IPS-20b (cell line): Measurements from ENCODE around the gene RAB7B.

Experiments
- H3K27ac ChIP-seq: one replicate; pipeline ENCODE4 v1.5.1; 2013; ENCODE audit warnings: low read length
- H3K27me3 ChIP-seq: 2 replicates; pipeline ENCODE4 v1.6.1; 2013; ENCODE audit warnings: mild to moderate bottlenecking, low read length, inconsistent platforms; ENCODE audit not compliant: insufficient read depth
- H3K36me3 ChIP-seq: 2 replicates; pipeline ENCODE4 v1.6.1; 2013; ENCODE audit warnings: low read depth, mild to moderate bottlenecking, inconsistent platforms, low read length, moderate library complexity; ENCODE audit not compliant: insufficient read depth
- H3K4me1 ChIP-seq: 2 replicates; pipeline ENCODE4 v1.6.1; 2013; ENCODE audit warnings: mild to moderate bottlenecking, control low read depth, inconsistent platforms, low read length, moderate library complexity; ENCODE audit not compliant: insufficient read depth
- H3K4me3 ChIP-seq: 2 replicates; pipeline ENCODE4 v1.5.1; 2013; ENCODE audit warnings: mild to moderate bottlenecking, low read length, inconsistent platforms
- H3K9ac ChIP-seq: 2 replicates; pipeline ENCODE4 v1.6.1; 2013; ENCODE audit warnings: low read depth, mild to moderate bottlenecking, inconsistent platforms, low read length, moderate library complexity
- H3K9me3 ChIP-seq: 2 replicates; pipeline ENCODE4 v1.6.1; 2013; ENCODE audit warnings: mild to moderate bottlenecking, low read depth, low read length, inconsistent platforms; ENCODE audit not compliant: insufficient read depth

The RAB7B gene

GRCh38 chr1:205967554-205968335 lies 35.5 kb downstream of the RAB7B start:
- no peaks in the 10 kb centered on the region for H3K9me3 ChIP-seq
- H3K36me3 ChIP-seq, result no peaks in the 10 kb centered on the region
- H3K4me3 ChIP-seq, result no peak overlapping the region
- no peaks in the 10 kb centered on the region; the same call in 1 of the 2 replicates for H3K4me1 ChIP-seq
- H3K27me3 ChIP-seq, result no peaks in the 10 kb centered on the region
- H3K27ac ChIP-seq, result no peak overlapping the region
- H3K9ac ChIP-seq, result no peak overlapping the region

- Histone ChIP-seq H3K9ac (no peak overlapping the region), H3K9me3 (no peaks in the 10 kb centered on the region), H3K36me3 (no peaks in the 10 kb centered on the region), H3K4me3 (no peak overlapping the region), H3K27me3 (no peaks in the 10 kb centered on the region; the same call in 1 of the 2 replicates), H3K27ac (no peak overlapping the region), H3K4me1 (no peaks in the 10 kb centered on the region; the same call in 1 of the 2 replicates)
These were observed 37.9 kb downstream of the RAB7B start for GRCh38 chr1:205965036-205965884.

GRCh38 chr1:205963352-205964155 lies 39.6 kb downstream of the RAB7B start:
- H3K4me1 ChIP-seq, result no peaks in the 10 kb centered on the region; the same call in 1 of the 2 replicates

GRCh38 chr1:205962821-205963221 lies 40.4 kb downstream of the RAB7B start:
- no peaks in the 10 kb centered on the region for H3K9me3 ChIP-seq
- H3K4me3 ChIP-seq, result no peak overlapping the region
- H3K27me3 ChIP-seq, result no peaks in the 10 kb centered on the region; the same call in 1 of the 2 replicates
- no peak overlapping the region for H3K9ac ChIP-seq
- H3K4me1 ChIP-seq, result no peaks in the 10 kb centered on the region; the same call in 1 of the 2 replicates
- H3K36me3 ChIP-seq, result no peaks in the 10 kb centered on the region
- no peak overlapping the region for H3K27ac ChIP-seq

More at GRCh38 chr1:205963352-205964155, 39.6 kb downstream of the RAB7B start:
- H3K9me3 ChIP-seq, result no peaks in the 10 kb centered on the region
- H3K4me3 ChIP-seq, result no peak overlapping the region
- H3K27ac ChIP-seq, result no peak overlapping the region
- H3K27me3 ChIP-seq, result no peaks in the 10 kb centered on the region; the same call in 1 of the 2 replicates
- H3K9ac ChIP-seq, result no peak overlapping the region
- no peaks in the 10 kb centered on the region for H3K36me3 ChIP-seq

GRCh38 chr1:205961991-205962820 lies 41.0 kb downstream of the RAB7B start:
- H3K27ac ChIP-seq, result no peak overlapping the region
- H3K9me3 ChIP-seq, result no peaks in the 10 kb centered on the region
- no peak overlapping the region for H3K4me3 ChIP-seq
- H3K36me3 ChIP-seq, result no peaks in the 10 kb centered on the region
- H3K9ac ChIP-seq, result no peak overlapping the region
- no peaks in the 10 kb centered on the region; the same call in 1 of the 2 replicates for H3K4me1 ChIP-seq
- H3K27me3 ChIP-seq, result no peaks in the 10 kb centered on the region; the same call in 1 of the 2 replicates

- Histone ChIP-seq H3K27me3 (no peaks in the 10 kb centered on the region; the same call in 1 of the 2 replicates), H3K27ac (no peak overlapping the region), H3K36me3 (no peaks in the 10 kb centered on the region), H3K9ac (no peak overlapping the region), H3K4me1 (no peaks in the 10 kb centered on the region; the same call in 1 of the 2 replicates), H3K4me3 (no peak overlapping the region), H3K9me3 (no peaks in the 10 kb centered on the region)
These were observed 41.8 kb downstream of the RAB7B start for GRCh38 chr1:205961405-205961804.

- no peaks in the 10 kb centered on the region; the same call in 1 of the 2 replicates for H3K27me3 ChIP-seq
- no peaks in the 10 kb centered on the region for H3K36me3 ChIP-seq
- H3K4me1 ChIP-seq, result no peaks in the 10 kb centered on the region
- no peak overlapping the region for H3K27ac ChIP-seq
- H3K4me3 ChIP-seq, result no peak overlapping the region
- no peaks in the 10 kb centered on the region for H3K9me3 ChIP-seq
- H3K9ac ChIP-seq, result no peak overlapping the region
These were observed 43.4 kb downstream of the RAB7B start for GRCh38 chr1:205959789-205960188.

GRCh38 chr1:205955499-205955898 lies 47.7 kb downstream of the RAB7B start:
- no peaks in the 10 kb centered on the region for H3K27me3 ChIP-seq
- no peaks in the 10 kb centered on the region for H3K36me3 ChIP-seq
- H3K9ac ChIP-seq, result no peak overlapping the region
- H3K4me1 ChIP-seq, result peaks cover 13% of the 10 kb centered on the region; the same call in 1 of the 2 replicates
- H3K9me3 ChIP-seq, result no peaks in the 10 kb centered on the region
- no peak overlapping the region for H3K27ac ChIP-seq
- no peak overlapping the region for H3K4me3 ChIP-seq

- Histone ChIP-seq H3K36me3 (no peaks in the 10 kb centered on the region), H3K9ac (no peak overlapping the region), H3K4me1 (peaks cover 13% of the 10 kb centered on the region; the same call in 1 of the 2 replicates), H3K27me3 (no peaks in the 10 kb centered on the region), H3K4me3 (no peak overlapping the region), H3K27ac (no peak overlapping the region), H3K9me3 (no peaks in the 10 kb centered on the region)
These were observed 48.3 kb downstream of the RAB7B start for GRCh38 chr1:205954819-205955404.

GRCh38 chr1:205951746-205952145 lies 51.4 kb downstream of the RAB7B start:
- peaks cover 13% of the 10 kb centered on the region; the same call in 1 of the 2 replicates for H3K4me1 ChIP-seq
- no peaks in the 10 kb centered on the region; the same call in 1 of the 2 replicates for H3K27me3 ChIP-seq
- no peak overlapping the region for H3K4me3 ChIP-seq
- H3K9me3 ChIP-seq, result no peaks in the 10 kb centered on the region
- H3K36me3 ChIP-seq, result no peaks in the 10 kb centered on the region
- no peak overlapping the region for H3K9ac ChIP-seq
- H3K27ac ChIP-seq, result no peak overlapping the region
